GM13976 (cell line): ENCODE measurements around the gene SREBF2.

ENCODE experiments used
- DNase-seq: peaks from one replicate; pipeline ENCODE4 v3.0.0; 2012; ENCODE audit warnings: low spot score
- CTCF ChIP-seq: IDR thresholded peaks from 2 replicates; pipeline ENCODE4 v1.5.1; 2012; ENCODE audit warnings: borderline replicate concordance, mild to moderate bottlenecking; ENCODE audit not compliant: insufficient read depth; ENCODE audit errors: extremely low read depth, missing control alignments, control extremely low read depth
- in situ Hi-C: fragments of 300-500 bp; cut with MboI; formaldehyde crosslinking; loops from one replicate; pipeline ENCODE4 v1.12.0; 2022; ENCODE audit warnings: low sequenced_read_pairs, mixed read lengths, inconsistent platforms; ENCODE audit not compliant: unreplicated experiment

Gene SREBF2

GRCh38 chr22:41949297-41949965 is 116.5 kb downstream of the SREBF2 start:
- no peak for TF ChIP-seq CTCF
- in situ Hi-C loops = no loop called here
- no peak for DNase-seq

GRCh38 chr22:41951898-41952474 is 119.1 kb downstream of the SREBF2 start, which contains the start of gene SMIM45:
Gene SMIM45 (plus strand): TSS chr22:41952150.
- DNase-seq = no peak
- in situ Hi-C loops = loop anchor here (25.0 kb wide), 1 partner anchor 485 kb away; the partner anchor contains the start of gene NFAM1
- TF ChIP-seq CTCF = no peak

- TF ChIP-seq CTCF = no peak
- DNase-seq = no peak
- in situ Hi-C loops = loop anchor here (25.0 kb wide), 1 partner anchor 485 kb away; the partner anchor contains the start of gene NFAM1
Observed at GRCh38 chr22:41952713-41953112, 119.8 kb downstream of the SREBF2 start.
